Mesothelial cell of epicardium (in vitro differentiated cells): Measurements from ENCODE around the gene THUMPD3. TPM values are rescaled to one million over a fixed set of nuclear protein-coding genes. Genes with fewer than 3 reads are reported as not detected.
A peak's percentile ranks its signal among the peaks of the same experiment; 100 is the strongest.

Experiments
- DNase-seq, 2 experiments: peaks; one replicate each; pipeline ENCODE4 v3.0.0; 2021; ENCODE audit warnings: low spot score in 2 of 2; ENCODE audit not compliant: unreplicated experiment in 2 of 2
- H3K27ac Mint-ChIP-seq: 2 replicates; pipeline ENCODE4 v1.8.0; 2021; ENCODE audit warnings: mixed read lengths
- H3K27me3 Mint-ChIP-seq: 2 replicates; pipeline ENCODE4 v1.8.0; 2021; ENCODE audit warnings: low read depth, mixed read lengths
- H3K36me3 Mint-ChIP-seq: 2 replicates; pipeline ENCODE4 v1.8.0; 2021; ENCODE audit warnings: mixed read lengths
- H3K4me1 Mint-ChIP-seq: 2 replicates; pipeline ENCODE4 v1.8.0; 2021; ENCODE audit warnings: mixed read lengths
- H3K4me3 Mint-ChIP-seq: 2 replicates; pipeline ENCODE4 v1.8.0; 2021; ENCODE audit warnings: mild to moderate bottlenecking, moderate library complexity, mixed read lengths
- H3K9me3 Mint-ChIP-seq: 2 replicates; pipeline ENCODE4 v1.8.0; 2021; ENCODE audit warnings: mixed read lengths
- CTCF ChIP-seq: fragments of 200-600 bp; sonication (generic); IDR thresholded peaks from one replicate; pipeline ENCODE4 v1.5.0; 2021; ENCODE audit warnings: antibody characterized with exemption; ENCODE audit not compliant: unreplicated experiment
- total RNA-seq: library from RNA; stranded (reverse); gene quantifications from 3 replicates; pipeline ENCODE4 v1.2.1, GENCODE V29; 2021

THUMPD3 gene
- total RNA-seq, 1 donor from 2014 or later, result 62.1 TPM

- Mint-ChIP-seq H3K4me3 (no peak overlapping the region), H3K9me3 (peaks cover 3% of the 10 kb centered on the region), H3K27ac (peak overlapping the region; percentile 28), H3K27me3 (no peaks in the 10 kb centered on the region), H3K36me3 (peaks cover 10% of the 10 kb centered on the region), H3K4me1 (peaks cover 10% of the 10 kb centered on the region)
- no peak for DNase-seq
- TF ChIP-seq CTCF, result no peak
These were observed 52.8 kb downstream of the THUMPD3 start for GRCh38 chr3:9415485-9416138.

- no peak overlapping the region for H3K4me3 Mint-ChIP-seq
- no peak for DNase-seq
- H3K9me3 Mint-ChIP-seq, result peaks cover 3% of the 10 kb centered on the region
- TF ChIP-seq CTCF, result no peak
- no peaks in the 10 kb centered on the region for H3K27me3 Mint-ChIP-seq
- H3K27ac Mint-ChIP-seq, result peak overlapping the region; percentile 28
- H3K36me3 Mint-ChIP-seq, result peaks cover 10% of the 10 kb centered on the region
- peaks cover 14% of the 10 kb centered on the region for H3K4me1 Mint-ChIP-seq
These were observed 53.4 kb downstream of the THUMPD3 start for GRCh38 chr3:9416139-9416780.

GRCh38 chr3:9420850-9421549, 58.1 kb downstream of the THUMPD3 start:
- Mint-ChIP-seq H3K9me3 (no peaks in the 10 kb centered on the region), H3K4me1 (peaks cover 37% of the 10 kb centered on the region), H3K27me3 (no peaks in the 10 kb centered on the region), H3K36me3 (peaks cover 4% of the 10 kb centered on the region), H3K4me3 (no peak overlapping the region), H3K27ac (peak overlapping the region; percentile 80)
- no peak for DNase-seq
- no peak for TF ChIP-seq CTCF

GRCh38 chr3:9422712-9423424, 60.0 kb downstream of the THUMPD3 start:
- Mint-ChIP-seq H3K36me3 (peaks cover 11% of the 10 kb centered on the region), H3K4me1 (peaks cover 34% of the 10 kb centered on the region), H3K9me3 (no peaks in the 10 kb centered on the region), H3K4me3 (peak overlapping the region; percentile 33), H3K27ac (peak overlapping the region; percentile 99), H3K27me3 (no peaks in the 10 kb centered on the region)
- DNase-seq, result peak; percentile 35 to 67
- peak; percentile 42 for TF ChIP-seq CTCF

- Mint-ChIP-seq H3K36me3 (peaks cover 27% of the 10 kb centered on the region), H3K4me3 (no peak overlapping the region), H3K27me3 (no peaks in the 10 kb centered on the region), H3K4me1 (peaks cover 13% of the 10 kb centered on the region), H3K27ac (no peak overlapping the region), H3K9me3 (no peaks in the 10 kb centered on the region)
- DNase-seq, result no peak
- TF ChIP-seq CTCF, result no peak
These were observed 65.6 kb downstream of the THUMPD3 start for GRCh38 chr3:9428411-9428810.
